ENCODE results near the gene IDNK.

Gene IDNK

GRCh38 chr9:83636813-83637212, 13.9 kb downstream of the IDNK start:
- no peaks in the 10 kb centered on the region for H3K27me3 ChIP-seq (ENCODE audit: control insufficient read depth, insufficient read depth, low read length)
- no peak overlapping the region for H3K4me3 ChIP-seq (ENCODE audit: low read depth, low read length)
- H3K9ac ChIP-seq (ENCODE audit: low read depth, low read length): no peak overlapping the region
- H3K36me3 ChIP-seq (ENCODE audit: control insufficient read depth, insufficient read depth, low read length): no peaks in the 10 kb centered on the region
- H3K9me3 ChIP-seq (ENCODE audit: control insufficient read depth, insufficient read depth, low read length): no peaks in the 10 kb centered on the region
- H3K4me1 ChIP-seq (ENCODE audit: control insufficient read depth, insufficient read depth, low read length): no peaks in the 10 kb centered on the region; the same call in 1 of the 2 replicates
- no peak overlapping the region for H3K27ac ChIP-seq (ENCODE audit: low read depth, low read length)

GRCh38 chr9:83637389-83637788, 14.4 kb downstream of the IDNK start:
- Histone ChIP-seq H3K9me3 (ENCODE audit: control insufficient read depth, insufficient read depth, low read length) (no peaks in the 10 kb centered on the region), H3K27ac (ENCODE audit: low read depth, low read length) (no peak overlapping the region), H3K4me1 (ENCODE audit: control insufficient read depth, insufficient read depth, low read length) (no peaks in the 10 kb centered on the region), H3K27me3 (ENCODE audit: control insufficient read depth, insufficient read depth, low read length) (no peaks in the 10 kb centered on the region), H3K4me3 (ENCODE audit: low read depth, low read length) (no peak overlapping the region), H3K36me3 (ENCODE audit: control insufficient read depth, insufficient read depth, low read length) (no peaks in the 10 kb centered on the region), H3K9ac (ENCODE audit: low read depth, low read length) (no peak overlapping the region)

GRCh38 chr9:83639266-83639665, 16.3 kb downstream of the IDNK start:
- Histone ChIP-seq H3K4me3 (ENCODE audit: low read depth, low read length) (no peak overlapping the region), H3K36me3 (ENCODE audit: control insufficient read depth, insufficient read depth, low read length) (no peaks in the 10 kb centered on the region), H3K9ac (ENCODE audit: low read depth, low read length) (no peak overlapping the region), H3K4me1 (ENCODE audit: control insufficient read depth, insufficient read depth, low read length) (no peaks in the 10 kb centered on the region), H3K9me3 (ENCODE audit: control insufficient read depth, insufficient read depth, low read length) (no peaks in the 10 kb centered on the region), H3K27ac (ENCODE audit: low read depth, low read length) (no peak overlapping the region), H3K27me3 (ENCODE audit: control insufficient read depth, insufficient read depth, low read length) (no peaks in the 10 kb centered on the region)

- Histone ChIP-seq H3K9ac (ENCODE audit: low read depth, low read length) (no peak overlapping the region), H3K4me1 (ENCODE audit: control insufficient read depth, insufficient read depth, low read length) (no peaks in the 10 kb centered on the region), H3K4me3 (ENCODE audit: low read depth, low read length) (no peak overlapping the region), H3K9me3 (ENCODE audit: control insufficient read depth, insufficient read depth, low read length) (no peaks in the 10 kb centered on the region), H3K36me3 (ENCODE audit: control insufficient read depth, insufficient read depth, low read length) (no peaks in the 10 kb centered on the region), H3K27me3 (ENCODE audit: control insufficient read depth, insufficient read depth, low read length) (no peaks in the 10 kb centered on the region), H3K27ac (ENCODE audit: low read depth, low read length) (no peak overlapping the region)
Observed at GRCh38 chr9:83642793-83643192, 19.9 kb downstream of the IDNK start.

- Histone ChIP-seq H3K9me3 (ENCODE audit: control insufficient read depth, insufficient read depth, low read length) (no peaks in the 10 kb centered on the region), H3K9ac (ENCODE audit: low read depth, low read length) (no peak overlapping the region), H3K27me3 (ENCODE audit: control insufficient read depth, insufficient read depth, low read length) (no peaks in the 10 kb centered on the region), H3K4me3 (ENCODE audit: low read depth, low read length) (no peak overlapping the region), H3K4me1 (ENCODE audit: control insufficient read depth, insufficient read depth, low read length) (no peaks in the 10 kb centered on the region), H3K36me3 (ENCODE audit: control insufficient read depth, insufficient read depth, low read length) (peaks cover 13% of the 10 kb centered on the region; the same call in 1 of the 2 replicates), H3K27ac (ENCODE audit: low read depth, low read length) (no peak overlapping the region)
Observed at GRCh38 chr9:83646500-83647239, 23.7 kb downstream of the IDNK start.

GRCh38 chr9:83649080-83649479, 26.1 kb downstream of the IDNK start:
- Histone ChIP-seq H3K4me1 (ENCODE audit: control insufficient read depth, insufficient read depth, low read length) (peaks cover 8% of the 10 kb centered on the region; the same call in 1 of the 2 replicates), H3K4me3 (ENCODE audit: low read depth, low read length) (no peak overlapping the region), H3K36me3 (ENCODE audit: control insufficient read depth, insufficient read depth, low read length) (peaks cover 26% of the 10 kb centered on the region), H3K27me3 (ENCODE audit: control insufficient read depth, insufficient read depth, low read length) (no peaks in the 10 kb centered on the region), H3K27ac (ENCODE audit: low read depth, low read length) (no peak overlapping the region), H3K9ac (ENCODE audit: low read depth, low read length) (no peak overlapping the region), H3K9me3 (ENCODE audit: control insufficient read depth, insufficient read depth, low read length) (no peaks in the 10 kb centered on the region)

GRCh38 chr9:83649515-83649914, 26.6 kb downstream of the IDNK start:
- H3K36me3 ChIP-seq (ENCODE audit: control insufficient read depth, insufficient read depth, low read length): peaks cover 26% of the 10 kb centered on the region
- H3K27ac ChIP-seq (ENCODE audit: low read depth, low read length): peak overlapping the region; percentile 55

GRCh38 chr9:83651558-83651957, 28.6 kb downstream of the IDNK start:
- H3K27ac ChIP-seq (ENCODE audit: low read depth, low read length): no peak overlapping the region
- H3K9me3 ChIP-seq (ENCODE audit: control insufficient read depth, insufficient read depth, low read length): no peaks in the 10 kb centered on the region
- H3K4me3 ChIP-seq (ENCODE audit: low read depth, low read length): no peak overlapping the region
- H3K36me3 ChIP-seq (ENCODE audit: control insufficient read depth, insufficient read depth, low read length): peaks cover 44% of the 10 kb centered on the region
- no peaks in the 10 kb centered on the region for H3K27me3 ChIP-seq (ENCODE audit: control insufficient read depth, insufficient read depth, low read length)
- no peak overlapping the region for H3K9ac ChIP-seq (ENCODE audit: low read depth, low read length)
- peaks cover 8% of the 10 kb centered on the region; the same call in 1 of the 2 replicates for H3K4me1 ChIP-seq (ENCODE audit: control insufficient read depth, insufficient read depth, low read length)

More at GRCh38 chr9:83649515-83649914, 26.6 kb downstream of the IDNK start:
- Histone ChIP-seq H3K27me3 (ENCODE audit: control insufficient read depth, insufficient read depth, low read length) (no peaks in the 10 kb centered on the region), H3K9me3 (ENCODE audit: control insufficient read depth, insufficient read depth, low read length) (no peaks in the 10 kb centered on the region), H3K4me1 (ENCODE audit: control insufficient read depth, insufficient read depth, low read length) (peaks cover 8% of the 10 kb centered on the region; the same call in 1 of the 2 replicates), H3K9ac (ENCODE audit: low read depth, low read length) (no peak overlapping the region), H3K4me3 (ENCODE audit: low read depth, low read length) (no peak overlapping the region)

GRCh38 chr9:83652433-83652832, 29.5 kb downstream of the IDNK start:
- no peaks in the 10 kb centered on the region for H3K27me3 ChIP-seq (ENCODE audit: control insufficient read depth, insufficient read depth, low read length)
- H3K36me3 ChIP-seq (ENCODE audit: control insufficient read depth, insufficient read depth, low read length): peaks cover 53% of the 10 kb centered on the region
- peaks cover 8% of the 10 kb centered on the region; the same call in 1 of the 2 replicates for H3K4me1 ChIP-seq (ENCODE audit: control insufficient read depth, insufficient read depth, low read length)
- H3K27ac ChIP-seq (ENCODE audit: low read depth, low read length): peak overlapping the region; percentile 14
- no peak overlapping the region for H3K4me3 ChIP-seq (ENCODE audit: low read depth, low read length)
- no peak overlapping the region for H3K9ac ChIP-seq (ENCODE audit: low read depth, low read length)
- no peaks in the 10 kb centered on the region for H3K9me3 ChIP-seq (ENCODE audit: control insufficient read depth, insufficient read depth, low read length)

GRCh38 chr9:83655433-83655832, 32.5 kb downstream of the IDNK start:
- peaks cover 76% of the 10 kb centered on the region for H3K36me3 ChIP-seq (ENCODE audit: control insufficient read depth, insufficient read depth, low read length)
- H3K4me3 ChIP-seq (ENCODE audit: low read depth, low read length): no peak overlapping the region
- H3K9ac ChIP-seq (ENCODE audit: low read depth, low read length): no peak overlapping the region
- no peak overlapping the region for H3K27ac ChIP-seq (ENCODE audit: low read depth, low read length)
- no peaks in the 10 kb centered on the region for H3K9me3 ChIP-seq (ENCODE audit: control insufficient read depth, insufficient read depth, low read length)
- H3K27me3 ChIP-seq (ENCODE audit: control insufficient read depth, insufficient read depth, low read length): no peaks in the 10 kb centered on the region
- H3K4me1 ChIP-seq (ENCODE audit: control insufficient read depth, insufficient read depth, low read length): peaks cover 8% of the 10 kb centered on the region; the same call in 1 of the 2 replicates

- peaks cover 8% of the 10 kb centered on the region; the same call in 1 of the 2 replicates for H3K4me1 ChIP-seq (ENCODE audit: control insufficient read depth, insufficient read depth, low read length)
- no peaks in the 10 kb centered on the region for H3K9me3 ChIP-seq (ENCODE audit: control insufficient read depth, insufficient read depth, low read length)
- no peaks in the 10 kb centered on the region for H3K27me3 ChIP-seq (ENCODE audit: control insufficient read depth, insufficient read depth, low read length)
- H3K27ac ChIP-seq (ENCODE audit: low read depth, low read length): no peak overlapping the region
- H3K4me3 ChIP-seq (ENCODE audit: low read depth, low read length): no peak overlapping the region
- no peak overlapping the region for H3K9ac ChIP-seq (ENCODE audit: low read depth, low read length)
- H3K36me3 ChIP-seq (ENCODE audit: control insufficient read depth, insufficient read depth, low read length): peaks cover 80% of the 10 kb centered on the region
Observed at GRCh38 chr9:83656032-83656680, 33.2 kb downstream of the IDNK start.

All from HUES48 (cell line).